KG1 (cell line): ENCODE data around the gene AUTS2.

Experiments
- DNase-seq: peaks from one replicate; lab custom pipeline; 2025; lab: John Stamatoyannopoulos, UW

Gene AUTS2

GRCh38 chr7:69723663-69724062 is 125.4 kb downstream of the AUTS2 start:
- DNase-seq, result no peak

DNA sequence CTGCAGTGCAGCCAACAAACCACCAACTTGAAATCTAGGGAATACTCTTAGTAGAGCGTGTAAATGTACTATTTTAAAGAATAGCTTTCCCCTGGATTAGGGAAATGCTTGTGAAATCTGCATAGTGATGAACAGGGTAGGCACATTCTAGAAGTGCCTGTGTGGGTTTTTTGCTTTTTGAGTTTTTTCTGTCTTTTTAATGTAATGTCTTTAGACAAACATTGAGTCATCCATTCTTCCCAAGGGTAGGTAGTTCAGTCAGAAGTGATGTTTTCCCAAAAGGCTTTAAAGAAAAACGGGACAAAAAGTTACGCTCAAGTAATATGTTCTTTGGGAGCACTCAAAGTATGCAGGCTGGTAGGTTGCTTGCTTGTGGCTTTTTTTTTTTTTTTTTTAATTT is 130.0 kb downstream of the AUTS2 start:
- DNase-seq, result no peak

DNA sequence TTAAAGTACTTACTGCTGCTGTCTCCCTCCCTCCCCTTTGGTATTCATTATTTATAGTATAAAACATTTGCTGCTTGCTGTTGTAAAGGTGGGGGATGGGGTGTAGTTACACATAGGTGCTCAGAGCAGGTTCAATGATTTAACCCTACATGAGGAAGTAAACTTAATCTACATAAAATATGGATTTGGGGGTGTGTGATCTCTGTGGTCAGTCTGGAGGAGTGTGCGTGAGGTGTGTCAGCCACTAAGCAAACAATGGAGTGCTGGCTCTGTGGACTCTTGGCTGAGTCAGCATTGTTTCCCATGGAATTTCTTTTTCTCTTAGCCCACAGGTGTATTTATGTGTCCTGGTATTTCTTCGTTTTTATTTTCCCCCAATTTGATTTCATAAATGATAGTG is 133.9 kb downstream of the AUTS2 start:
- no peak for DNase-seq

GRCh38 chr7:69735582-69735981 is 137.3 kb downstream of the AUTS2 start:
- DNase-seq, result no peak

GRCh38 chr7:69736126-69736810 is 138.0 kb downstream of the AUTS2 start:
- DNase-seq, result no peak

- no peak for DNase-seq
Observed at GRCh38 chr7:69738396-69738951, 140.2 kb downstream of the AUTS2 start.

DNA sequence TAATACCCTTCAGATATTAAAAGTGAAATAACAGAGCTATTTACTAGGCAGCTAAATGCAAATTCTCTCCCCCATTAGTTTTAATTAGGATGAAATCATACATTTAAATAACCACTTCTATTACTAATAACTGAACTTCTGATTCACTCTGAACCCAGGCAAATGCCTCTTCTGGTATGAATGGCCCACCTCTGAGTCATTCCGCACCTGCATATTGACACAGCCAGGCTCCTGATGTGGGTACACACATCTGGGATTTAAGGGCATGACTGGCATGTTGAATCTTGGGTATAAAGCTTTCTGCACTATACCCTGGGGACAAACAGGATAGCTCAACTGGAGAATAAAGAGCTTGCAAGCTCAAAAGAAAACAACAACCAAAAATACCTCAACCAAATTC is 140.9 kb downstream of the AUTS2 start:
- no peak for DNase-seq

GRCh38 chr7:69739931-69740431 is 141.7 kb downstream of the AUTS2 start:
- DNase-seq, result no peak

DNA sequence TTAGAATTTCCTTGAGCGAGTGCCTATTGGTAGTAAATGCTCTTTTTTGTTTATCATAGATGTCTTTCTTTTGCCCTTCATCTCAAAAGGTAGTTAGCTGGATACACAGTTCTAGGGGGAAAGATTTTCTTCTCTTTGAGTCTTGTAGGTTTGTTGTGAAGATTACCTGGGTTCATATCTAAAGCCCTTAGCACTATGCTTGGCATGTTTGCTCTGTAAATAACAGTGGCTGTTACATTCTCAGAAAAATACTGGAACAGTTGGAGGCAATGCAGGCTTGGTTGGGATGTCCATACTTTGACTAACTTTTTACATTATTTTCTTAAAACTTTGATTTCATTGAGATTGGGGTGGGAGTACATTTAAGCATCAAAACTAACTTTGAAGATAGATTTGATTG is 144.0 kb downstream of the AUTS2 start:
- no peak for DNase-seq

GRCh38 chr7:69743436-69743835 is 145.2 kb downstream of the AUTS2 start:
- no peak for DNase-seq

GRCh38 chr7:69744026-69744425 is 145.8 kb downstream of the AUTS2 start:
- no peak for DNase-seq

- DNase-seq, result no peak
Observed at GRCh38 chr7:69746383-69746782, 148.1 kb downstream of the AUTS2 start.

- DNase-seq, result no peak
Observed at GRCh38 chr7:69747144-69747543, 148.9 kb downstream of the AUTS2 start.

DNA sequence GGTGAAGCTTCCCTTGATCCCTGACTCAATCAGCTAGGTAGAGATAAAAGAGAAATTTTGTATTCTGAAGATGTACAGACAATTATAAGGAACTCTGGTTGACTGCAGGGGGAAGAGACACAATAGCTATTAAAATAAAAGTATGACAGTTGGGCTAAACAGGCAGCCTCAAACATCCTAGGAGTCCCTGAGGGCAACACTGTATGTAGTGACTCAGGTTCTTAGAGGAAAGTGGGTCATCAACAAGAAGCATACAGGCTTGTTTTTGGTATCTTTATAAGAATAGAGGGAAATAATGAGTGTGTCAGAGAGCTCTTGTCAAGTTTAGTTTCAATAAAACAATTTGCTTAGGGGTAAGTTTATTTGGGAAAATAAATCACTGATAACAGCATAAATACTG is 150.3 kb downstream of the AUTS2 start:
- no peak for DNase-seq

- no peak for DNase-seq
Observed at GRCh38 chr7:69749372-69749979, 151.2 kb downstream of the AUTS2 start.

DNA sequence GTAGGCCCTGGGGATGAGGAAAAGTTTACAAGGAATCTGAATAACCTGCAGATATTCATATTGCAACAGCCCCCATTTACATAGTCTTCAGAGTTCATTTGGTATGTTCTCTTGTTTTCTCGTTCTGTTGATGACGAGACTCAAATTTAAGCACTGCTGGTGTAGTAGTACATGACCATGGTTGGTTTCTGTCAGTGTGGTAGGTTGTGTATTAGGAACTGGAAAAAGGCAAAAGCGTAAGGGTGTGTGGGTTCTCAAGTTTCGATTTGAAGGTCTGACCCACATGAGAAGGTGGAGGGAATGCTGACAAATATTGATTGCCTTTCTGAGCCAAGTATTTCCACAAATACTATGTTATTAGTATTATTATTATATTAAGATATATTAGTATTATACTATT is 151.7 kb downstream of the AUTS2 start:
- DNase-seq, result no peak

GRCh38 chr7:69751026-69751425 is 152.8 kb downstream of the AUTS2 start:
- no peak for DNase-seq

DNA sequence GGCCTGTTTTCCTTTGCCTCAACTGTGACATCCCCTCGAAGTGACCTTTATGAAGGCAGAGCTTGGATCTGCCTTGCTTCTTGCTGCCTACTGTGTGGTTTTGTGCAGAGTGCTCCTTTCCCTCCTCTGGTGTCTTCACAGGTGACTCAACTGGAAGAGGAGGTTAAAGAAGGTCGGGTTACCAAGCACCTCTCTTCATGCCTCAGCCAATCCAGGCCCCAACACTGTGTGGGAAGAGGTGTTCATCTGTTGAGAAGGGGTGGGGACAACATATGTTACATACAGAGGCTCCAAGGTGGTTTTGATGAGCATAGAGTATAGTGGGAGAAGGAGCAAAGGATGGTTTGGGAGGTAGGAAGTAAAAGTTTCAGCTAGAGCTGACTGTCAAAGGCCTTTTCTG is 155.7 kb downstream of the AUTS2 start:
- no peak for DNase-seq

DNA sequence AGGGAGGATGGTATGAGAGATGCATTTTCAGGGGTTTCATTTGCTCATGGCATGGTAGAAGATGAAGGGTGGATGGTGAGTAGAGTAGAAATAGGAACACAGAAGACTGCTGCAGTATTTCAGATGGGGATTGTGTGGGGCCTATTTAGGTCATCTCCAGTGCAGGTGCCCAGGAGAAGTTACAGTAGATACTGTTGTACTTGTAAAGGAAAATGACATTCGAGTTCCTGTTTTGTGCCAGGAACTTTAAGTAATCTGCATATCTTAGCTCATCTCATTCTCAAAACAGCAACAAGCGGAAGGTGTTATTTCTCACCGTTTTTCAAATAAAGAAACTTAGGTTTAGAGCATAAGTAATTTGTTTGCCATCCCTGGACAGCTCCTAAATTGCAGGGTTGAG is 156.2 kb downstream of the AUTS2 start:
- no peak for DNase-seq

GRCh38 chr7:69756235-69756634 is 158.0 kb downstream of the AUTS2 start:
- no peak for DNase-seq

DNA sequence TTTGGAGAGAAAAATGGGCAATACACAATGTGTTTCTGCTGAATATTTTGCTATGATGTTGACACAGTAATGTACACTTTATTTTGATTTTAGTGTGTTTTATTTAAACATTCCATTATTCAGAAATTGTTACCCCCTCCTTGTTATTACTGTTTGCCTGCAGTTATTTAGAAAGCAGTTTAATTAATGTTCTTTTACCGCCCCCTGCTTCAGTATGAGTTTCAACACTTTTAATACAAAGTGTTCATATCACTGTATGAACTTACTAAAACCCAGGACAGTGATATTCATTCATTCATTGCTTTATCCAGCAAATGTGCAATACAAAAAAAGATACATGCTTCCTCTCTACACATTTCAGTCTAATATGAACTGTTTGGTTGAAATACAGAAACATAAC is 159.3 kb downstream of the AUTS2 start:
- no peak for DNase-seq

- DNase-seq, result no peak
Observed at GRCh38 chr7:69757981-69758430, 159.7 kb downstream of the AUTS2 start.

GRCh38 chr7:69759373-69759772 is 161.1 kb downstream of the AUTS2 start:
- no peak for DNase-seq
